Medulla oblongata (tissue), 1 donor: ENCODE measurements around the gene CCDC12.

ENCODE experiments used
- DNase-seq: peaks from one replicate; pipeline ENCODE4 v3.0.0-alpha.2; 2015; ENCODE audit errors: extremely low spot score

CCDC12 gene

GRCh38 chr3:47007482-47008233, 31.1 kb upstream of the CCDC12 start:
- no peak for DNase-seq

GRCh38 chr3:47007001-47007400, 30.5 kb upstream of the CCDC12 start:
- no peak for DNase-seq

- DNase-seq: no peak
Observed at GRCh38 chr3:47006145-47006651, 29.7 kb upstream of the CCDC12 start.

GRCh38 chr3:47005212-47006144, 28.9 kb upstream of the CCDC12 start:
- DNase-seq: no peak

GRCh38 chr3:47004369-47005211, 28.0 kb upstream of the CCDC12 start:
- DNase-seq: no peak

GRCh38 chr3:47003461-47004368, 27.2 kb upstream of the CCDC12 start:
- DNase-seq: no peak

- no peak for DNase-seq
Observed at GRCh38 chr3:47003056-47003410, 26.5 kb upstream of the CCDC12 start.

GRCh38 chr3:47002171-47003055, 25.9 kb upstream of the CCDC12 start:
- DNase-seq: no peak

GRCh38 chr3:47001731-47002170, 25.2 kb upstream of the CCDC12 start:
- no peak for DNase-seq

GRCh38 chr3:47000922-47001730, 24.6 kb upstream of the CCDC12 start:
- DNase-seq: no peak

GRCh38 chr3:47000198-47000815, 23.8 kb upstream of the CCDC12 start:
- DNase-seq: no peak

GRCh38 chr3:46999516-47000197, 23.1 kb upstream of the CCDC12 start:
- no peak for DNase-seq

- no peak for DNase-seq
Observed at GRCh38 chr3:46998852-46999515, 22.4 kb upstream of the CCDC12 start.

GRCh38 chr3:46998121-46998851, 21.7 kb upstream of the CCDC12 start:
- DNase-seq: peak; percentile 36

GRCh38 chr3:46997453-46998091, 21.0 kb upstream of the CCDC12 start:
- no peak for DNase-seq
